Gastroesophageal sphincter (tissue), 3 donors: ENCODE measurements around the gene BPGM.

Source experiments
- CTCF ChIP-seq, 4 experiments: fragments of 200-600 bp in 2 of 4; fragments of 450-650 bp in 2 of 4; sonication (generic) in 1 of 4; IDR thresholded peaks; one replicate each; pipeline ENCODE4 v1.5.1; 2017 to 2019; ENCODE audit warnings: antibody characterized with exemption in 4 of 4, mild to moderate bottlenecking in 2 of 4, moderate library complexity in 2 of 4
- POLR2A ChIP-seq, 2 donors: fragments of 450-650 bp; IDR thresholded peaks; one replicate each; pipeline ENCODE4 v1.6.1; 2017; ENCODE audit warnings: antibody characterized with exemption in 2 of 2, mild to moderate bottlenecking in 2 of 2, moderate library complexity in 1 of 2

GRCh38 chr7:134697205-134697886 lies 50.7 kb downstream of the BPGM start:
- TF ChIP-seq CTCF (IDR thresholded peaks at IDR 0.05) (no peak), POLR2A (IDR thresholded peaks at IDR 0.05) (no peak)
